Neural progenitor cell (in vitro differentiated cells): ENCODE results near the gene KLHL41. TPM values are rescaled to one million over a fixed set of nuclear protein-coding genes. Genes with fewer than 3 reads are reported as not detected.

Experiments used
- DNase-seq: peaks from one replicate; pipeline ENCODE4 v3.0.0-alpha.2; 2016; ENCODE audit warnings: low spot score
- H2AFZ ChIP-seq: fragments of 200-600 bp; sonication (generic); replicated peaks from 2 replicates; pipeline ENCODE4 v1.6.1; 2016; ENCODE audit warnings: antibody characterized with exemption
- H3F3A ChIP-seq: fragments of 200-600 bp; sonication (generic); 2 replicates; pipeline ENCODE4 v1.6.1; 2016; ENCODE audit warnings: antibody characterized with exemption, low read depth
- H3K27ac ChIP-seq: fragments of 200-600 bp; sonication (generic); 2 replicates; pipeline ENCODE4 v1.5.1; 2016; ENCODE audit warnings: mild to moderate bottlenecking
- H3K27me3 ChIP-seq: fragments of 200-600 bp; sonication (generic); 2 replicates; pipeline ENCODE4 v1.6.1; 2016; ENCODE audit warnings: mild to moderate bottlenecking, moderate library complexity
- H3K36me3 ChIP-seq: fragments of 200-600 bp; sonication (generic); 2 replicates; pipeline ENCODE4 v1.5.1; 2016
- H3K4me1 ChIP-seq: fragments of 200-600 bp; sonication (generic); 2 replicates; pipeline ENCODE4 v1.6.1; 2016; ENCODE audit warnings: mixed run types
- H3K4me2 ChIP-seq: fragments of 200-600 bp; sonication (generic); 2 replicates; pipeline ENCODE4 v1.6.1; 2016
- H3K4me3 ChIP-seq: fragments of 200-600 bp; sonication (generic); 2 replicates; pipeline ENCODE4 v1.5.1; 2016
- H3K79me2 ChIP-seq: fragments of 200-600 bp; sonication (generic); 2 replicates; pipeline ENCODE4 v1.6.1; 2016; ENCODE audit warnings: low read depth
- H3K9ac ChIP-seq: fragments of 200-600 bp; sonication (generic); 2 replicates; pipeline ENCODE4 v1.6.1; 2016
- H3K9me3 ChIP-seq: fragments of 200-600 bp; sonication (generic); 2 replicates; pipeline ENCODE4 v1.5.1; 2016; ENCODE audit warnings: low read depth
- H4K20me1 ChIP-seq: fragments of 200-600 bp; sonication (generic); 2 replicates; pipeline ENCODE4 v1.6.1; 2016; ENCODE audit warnings: low read depth
- H3K27ac Mint-ChIP-seq: 3 replicates; pipeline ENCODE4 v1.8.0; 2021; ENCODE audit warnings: mixed read lengths
- H3K27me3 Mint-ChIP-seq: 2 replicates; pipeline ENCODE4 v1.8.0; 2022; ENCODE audit warnings: low read depth, mild to moderate bottlenecking, inconsistent platforms, moderate library complexity, mixed read lengths; ENCODE audit not compliant: insufficient read depth
- H3K36me3 Mint-ChIP-seq: 3 replicates; pipeline ENCODE4 v1.8.0; 2021; ENCODE audit warnings: mixed read lengths
- H3K4me1 Mint-ChIP-seq: 3 replicates; pipeline ENCODE4 v1.8.0; 2021; ENCODE audit warnings: mixed read lengths
- H3K4me3 Mint-ChIP-seq: 3 replicates; pipeline ENCODE4 v1.8.0; 2021; ENCODE audit warnings: mild to moderate bottlenecking, moderate library complexity, mixed read lengths
- H3K9me3 Mint-ChIP-seq: 3 replicates; pipeline ENCODE4 v1.8.0; 2020; ENCODE audit warnings: mixed read lengths
- EZH2 ChIP-seq: fragments of 200-600 bp; sonication (generic); IDR thresholded peaks from 2 replicates; pipeline ENCODE4 v1.6.1; 2017; ENCODE audit warnings: antibody characterized with exemption, mild to moderate bottlenecking, moderate library complexity
- EZH2phosphoT487 ChIP-seq: fragments of 200-600 bp; sonication (generic); IDR thresholded peaks from 2 replicates; pipeline ENCODE4 v1.6.1; 2017; ENCODE audit warnings: antibody characterized with exemption
- total RNA-seq: library from RNA; depleted of rRNA; stranded (reverse); fragments of >200 nt; gene quantifications from 2 replicates; pipeline ENCODE4 v1.2.3, GENCODE V29; 2015; ENCODE audit warnings: low replicate concordance
- TF ChIP-seq, protein P1 (sequence below): fragments of 200-600 bp; sonication (generic); IDR thresholded peaks from 2 replicates; pipeline ENCODE4 v1.5.1; 2017; ENCODE audit warnings: antibody characterized with exemption, mild to moderate bottlenecking

Gene KLHL41
- total RNA-seq, 1 donor from 2014 or later = 0.06 TPM

DNA sequence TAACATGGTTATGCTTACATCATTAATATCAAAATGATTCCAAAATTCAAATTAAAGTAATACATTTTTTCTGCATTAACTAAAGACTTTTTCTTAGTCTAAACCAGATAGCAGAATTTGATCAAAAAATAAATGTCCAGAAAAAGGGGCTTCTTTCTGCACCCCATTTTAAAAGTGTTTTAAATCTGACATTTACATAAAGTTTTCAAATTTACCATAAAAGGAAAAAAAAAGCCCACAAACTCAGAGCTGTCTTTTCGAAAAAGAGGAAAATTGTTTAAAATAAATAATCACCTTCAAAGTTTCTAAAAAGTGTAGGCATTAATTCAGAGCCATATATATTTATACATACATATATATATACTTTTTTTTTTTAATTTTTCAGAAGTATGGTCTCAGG, 62.7 kb downstream of the KLHL41 start:
- H3K4me3 ChIP-seq = peak overlapping the region; percentile 70
- Mint-ChIP-seq H3K36me3 (no peaks in the 10 kb centered on the region), H3K27me3 (peaks cover 4% of the 10 kb centered on the region), H3K4me3 (no peak overlapping the region), H3K4me1 (peaks cover 12% of the 10 kb centered on the region), H3K9me3 (peaks cover 6% of the 10 kb centered on the region), H3K27ac (no peak overlapping the region)
- no peak overlapping the region for H3K27ac ChIP-seq
- H3K27me3 ChIP-seq = no peaks in the 10 kb centered on the region
- DNase-seq = no peak
- no peaks in the 10 kb centered on the region for H3K9me3 ChIP-seq
- TF ChIP-seq EZH2phosphoT487 (no peak), EZH2 (no peak)
- TF ChIP-seq, protein P1, sequence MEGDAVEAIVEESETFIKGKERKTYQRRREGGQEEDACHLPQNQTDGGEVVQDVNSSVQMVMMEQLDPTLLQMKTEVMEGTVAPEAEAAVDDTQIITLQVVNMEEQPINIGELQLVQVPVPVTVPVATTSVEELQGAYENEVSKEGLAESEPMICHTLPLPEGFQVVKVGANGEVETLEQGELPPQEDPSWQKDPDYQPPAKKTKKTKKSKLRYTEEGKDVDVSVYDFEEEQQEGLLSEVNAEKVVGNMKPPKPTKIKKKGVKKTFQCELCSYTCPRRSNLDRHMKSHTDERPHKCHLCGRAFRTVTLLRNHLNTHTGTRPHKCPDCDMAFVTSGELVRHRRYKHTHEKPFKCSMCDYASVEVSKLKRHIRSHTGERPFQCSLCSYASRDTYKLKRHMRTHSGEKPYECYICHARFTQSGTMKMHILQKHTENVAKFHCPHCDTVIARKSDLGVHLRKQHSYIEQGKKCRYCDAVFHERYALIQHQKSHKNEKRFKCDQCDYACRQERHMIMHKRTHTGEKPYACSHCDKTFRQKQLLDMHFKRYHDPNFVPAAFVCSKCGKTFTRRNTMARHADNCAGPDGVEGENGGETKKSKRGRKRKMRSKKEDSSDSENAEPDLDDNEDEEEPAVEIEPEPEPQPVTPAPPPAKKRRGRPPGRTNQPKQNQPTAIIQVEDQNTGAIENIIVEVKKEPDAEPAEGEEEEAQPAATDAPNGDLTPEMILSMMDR = no peak
- H2AFZ ChIP-seq = no peak overlapping the region
- H3K9ac ChIP-seq = no peak overlapping the region
- peaks cover 5% of the 10 kb centered on the region for H3K36me3 ChIP-seq
- H3K4me1 ChIP-seq = peaks cover 11% of the 10 kb centered on the region
- peaks cover 8% of the 10 kb centered on the region for H3F3A ChIP-seq
- no peaks in the 10 kb centered on the region for H4K20me1 ChIP-seq
- H3K4me2 ChIP-seq = peak overlapping the region; percentile 97
- H3K79me2 ChIP-seq = peaks cover 46% of the 10 kb centered on the region

DNA sequence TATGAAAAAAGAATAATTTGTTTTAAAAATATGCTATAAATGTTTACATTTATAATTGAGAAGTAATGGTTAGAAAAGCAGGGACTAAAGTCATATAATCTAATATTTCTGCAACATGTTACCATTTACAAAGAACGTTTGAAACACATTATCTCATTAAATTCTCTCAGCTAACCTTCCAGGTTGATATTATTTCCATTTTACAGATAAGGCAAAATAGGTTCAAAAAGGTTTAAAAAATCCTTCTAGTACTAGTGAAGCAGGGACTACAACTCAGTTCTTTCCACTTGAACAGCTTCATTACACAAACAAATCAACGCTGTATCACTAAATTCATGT, 63.3 kb downstream of the KLHL41 start:
- Histone ChIP-seq H2AFZ (peak overlapping the region; percentile 87), H3K4me2 (peak overlapping the region; percentile 97), H3K27ac (no peak overlapping the region), H3K4me1 (peaks cover 11% of the 10 kb centered on the region), H3F3A (peaks cover 8% of the 10 kb centered on the region), H3K9ac (peak overlapping the region; percentile 53), H3K36me3 (peaks cover 5% of the 10 kb centered on the region), H3K9me3 (no peaks in the 10 kb centered on the region), H3K79me2 (peaks cover 45% of the 10 kb centered on the region), H3K27me3 (no peaks in the 10 kb centered on the region), H3K4me3 (peak overlapping the region; percentile 70), H4K20me1 (no peaks in the 10 kb centered on the region)
- H3K4me3 Mint-ChIP-seq = peak overlapping the region; percentile 94
- peaks cover 12% of the 10 kb centered on the region for H3K4me1 Mint-ChIP-seq
- no peak for DNase-seq
- peak overlapping the region; percentile 47 for H3K27ac Mint-ChIP-seq
- peaks cover 4% of the 10 kb centered on the region for H3K27me3 Mint-ChIP-seq
- H3K36me3 Mint-ChIP-seq = no peaks in the 10 kb centered on the region
- no peak for TF ChIP-seq EZH2
- TF ChIP-seq, protein P1 = no peak
- peaks cover 6% of the 10 kb centered on the region for H3K9me3 Mint-ChIP-seq

DNA sequence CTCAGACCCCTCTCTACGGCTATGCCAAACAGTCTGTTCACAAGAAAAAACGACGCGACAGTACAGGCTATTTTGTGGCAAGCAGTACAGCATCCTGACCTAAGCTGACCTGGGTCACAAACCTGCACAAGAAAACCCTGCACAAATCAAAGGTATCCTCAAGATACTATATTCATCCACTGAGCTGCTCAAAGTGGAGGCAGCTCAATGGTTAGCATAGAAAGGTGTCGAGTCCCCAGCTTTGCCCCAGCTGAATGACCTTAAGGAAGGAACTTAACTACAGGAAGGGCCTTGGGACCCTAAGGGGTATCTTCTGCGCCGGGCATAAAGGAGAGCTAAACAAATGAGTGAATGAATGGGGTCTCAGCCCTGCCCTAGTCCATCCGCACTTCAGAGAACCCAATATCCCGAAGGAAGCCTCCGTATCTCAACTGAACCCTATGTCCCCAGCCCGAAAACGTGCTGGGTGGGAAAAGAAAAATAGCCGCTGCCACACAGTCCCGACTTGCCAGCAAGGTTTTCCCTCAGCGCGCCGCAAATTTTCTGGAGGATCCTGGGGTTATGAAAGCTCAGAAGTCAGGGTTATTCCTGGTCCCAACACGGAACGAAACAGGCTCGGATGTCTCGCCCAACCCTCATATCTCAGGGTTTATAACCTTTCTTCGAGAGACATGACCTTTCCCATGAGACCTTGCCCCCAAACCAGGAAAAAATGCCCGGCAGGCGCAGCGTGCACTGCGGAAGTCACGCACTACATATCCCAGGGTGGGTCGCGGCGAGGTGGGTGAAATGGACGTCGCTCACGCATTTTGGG, 63.9 kb downstream of the KLHL41 start, which contains the start of gene FASTKD1:
Gene FASTKD1, minus strand, starts transcription at position 706 of the 814 bp plus-strand sequence. CDS start 1,836 bp downstream, outside the sequence.
- Histone ChIP-seq H3K36me3 (no peaks in the 10 kb centered on the region), H3K9ac (peak within 1 kb of the TSS; percentile 53), H4K20me1 (no peaks in the 10 kb centered on the region), H3F3A (peaks cover 8% of the 10 kb centered on the region), H3K79me2 (peaks cover 45% of the 10 kb centered on the region), H3K27me3 (peaks cover under 1% of the 10 kb centered on the region), H3K27ac (peak within 1 kb of the TSS; percentile 3), H2AFZ (peak within 1 kb of the TSS; percentile 87), H3K4me2 (peak within 1 kb of the TSS; percentile 97), H3K4me1 (peaks cover 11% of the 10 kb centered on the region), H3K9me3 (no peaks in the 10 kb centered on the region), H3K4me3 (peak within 1 kb of the TSS; percentile 70)
- H3K36me3 Mint-ChIP-seq = no peaks in the 10 kb centered on the region
- no peak for TF ChIP-seq EZH2
- TF ChIP-seq EZH2phosphoT487 = no peak
- TF ChIP-seq, protein P1 = no peak
- peaks cover 6% of the 10 kb centered on the region for H3K9me3 Mint-ChIP-seq
- DNase-seq = peak; percentile 94
- peak within 1 kb of the TSS; percentile 47 for H3K27ac Mint-ChIP-seq
- peaks cover 4% of the 10 kb centered on the region for H3K27me3 Mint-ChIP-seq
- H3K4me3 Mint-ChIP-seq = peak within 1 kb of the TSS; percentile 94
- peaks cover 12% of the 10 kb centered on the region for H3K4me1 Mint-ChIP-seq
